ENCODE data around the gene HLCS.

Gene HLCS

DNA sequence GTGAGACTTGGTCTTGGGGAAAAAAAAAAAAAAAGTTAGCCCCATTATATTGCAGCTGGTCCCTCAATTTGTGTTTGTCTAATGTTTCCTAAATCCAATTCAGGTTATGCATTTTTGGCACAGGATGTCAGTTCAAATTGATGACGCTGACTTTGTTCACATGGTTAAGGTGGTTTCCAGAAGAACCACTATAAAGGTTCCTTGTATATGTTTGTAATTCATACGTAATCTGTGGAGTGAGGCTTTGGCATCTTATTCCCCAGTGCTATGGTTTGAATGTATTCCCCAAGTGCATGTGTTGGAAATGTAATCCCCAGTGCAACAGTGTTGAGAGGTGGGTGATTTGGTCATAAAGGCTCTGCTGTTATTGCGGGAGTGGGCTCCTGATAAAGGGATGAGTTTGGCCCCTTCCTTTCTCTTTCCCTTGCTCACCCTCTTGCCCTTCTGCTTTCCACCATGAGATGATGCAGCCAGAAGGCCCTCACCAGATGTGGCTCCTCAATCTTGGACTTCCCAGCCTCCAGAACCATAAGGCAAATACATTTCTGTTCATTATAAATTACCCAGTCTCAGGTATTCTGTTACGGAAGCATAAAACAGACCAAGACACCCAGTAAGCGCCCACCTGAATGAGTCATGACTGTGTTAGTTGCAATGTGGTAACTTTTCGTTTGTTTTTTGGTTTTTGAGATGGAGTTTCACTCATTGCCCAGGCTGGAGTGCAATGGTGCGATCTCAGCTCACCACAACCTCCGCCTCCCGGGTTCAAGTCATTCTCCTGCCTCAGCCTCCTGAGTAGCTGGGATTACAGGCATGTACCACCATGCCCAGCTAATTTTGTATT is 19.5 kb upstream of the HLCS start:
- no peak for DNase-seq (ENCODE audit: low read depth)

- no peak for DNase-seq (ENCODE audit: low read depth)
These were observed 15.7 kb upstream of the HLCS start for GRCh38 chr21:36981977-36982700.

DNA sequence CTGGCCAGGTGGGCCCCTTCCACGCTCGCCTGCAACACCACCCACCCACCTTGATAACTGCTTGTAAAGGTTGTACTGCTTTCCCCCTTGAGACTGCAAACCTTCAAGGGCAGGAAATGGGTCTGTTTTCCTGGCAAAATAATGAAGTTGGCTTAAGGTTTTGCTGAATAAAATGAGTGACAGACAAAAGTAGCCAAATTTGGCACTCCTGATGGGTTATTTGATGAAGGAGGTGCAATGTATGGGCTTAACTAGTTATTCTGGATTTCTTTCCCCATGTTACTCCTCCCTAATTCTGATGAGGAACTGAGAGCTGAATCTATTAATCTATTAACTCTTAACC is 14.6 kb upstream of the HLCS start:
- no peak for DNase-seq (ENCODE audit: low read depth)

DNA sequence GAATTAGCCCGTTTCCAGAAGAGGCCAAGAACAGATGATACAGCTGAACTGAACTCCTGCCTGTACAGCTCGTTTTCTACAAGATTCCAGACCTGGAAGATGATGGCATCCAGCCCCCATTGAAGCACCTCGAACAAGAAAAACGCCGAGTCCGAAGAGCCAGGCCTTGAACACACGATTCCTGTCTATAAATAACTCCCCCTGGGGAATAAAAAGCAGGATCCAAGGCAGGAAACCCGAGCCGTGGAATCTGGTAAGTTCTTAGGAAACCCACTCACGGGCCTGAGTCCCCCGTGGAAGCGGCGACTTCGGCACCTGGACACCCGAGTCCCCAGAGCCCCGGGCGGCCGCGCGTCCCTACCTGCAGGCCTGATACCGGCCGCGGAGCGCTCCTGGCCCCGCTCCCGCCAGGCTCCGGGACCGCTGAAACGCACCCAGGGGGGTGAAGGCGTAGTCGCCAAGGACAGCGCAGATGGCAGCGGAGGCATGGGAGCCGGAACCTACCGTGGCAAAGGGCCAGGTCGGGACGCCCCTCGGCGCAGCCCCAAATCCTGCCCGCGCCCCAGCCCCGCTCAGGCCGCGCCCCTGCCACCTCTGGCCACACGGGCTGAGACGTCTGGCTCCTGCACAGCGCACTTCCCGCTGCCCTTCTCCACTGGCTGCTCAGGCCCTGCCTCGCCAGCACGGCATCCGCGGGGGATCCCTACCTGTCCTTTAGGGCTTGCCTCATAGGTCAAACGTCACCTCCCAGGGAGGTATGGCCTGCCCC is 14.0 kb upstream of the HLCS start:
- DNase-seq (ENCODE audit: low read depth) = no peak

- DNase-seq (ENCODE audit: low read depth) = peak; percentile 74
These were observed 10.6 kb upstream of the HLCS start for GRCh38 chr21:36976882-36977651.

- no peak for DNase-seq (ENCODE audit: low read depth)
These were observed 9.9 kb upstream of the HLCS start for GRCh38 chr21:36976228-36976861.

DNA sequence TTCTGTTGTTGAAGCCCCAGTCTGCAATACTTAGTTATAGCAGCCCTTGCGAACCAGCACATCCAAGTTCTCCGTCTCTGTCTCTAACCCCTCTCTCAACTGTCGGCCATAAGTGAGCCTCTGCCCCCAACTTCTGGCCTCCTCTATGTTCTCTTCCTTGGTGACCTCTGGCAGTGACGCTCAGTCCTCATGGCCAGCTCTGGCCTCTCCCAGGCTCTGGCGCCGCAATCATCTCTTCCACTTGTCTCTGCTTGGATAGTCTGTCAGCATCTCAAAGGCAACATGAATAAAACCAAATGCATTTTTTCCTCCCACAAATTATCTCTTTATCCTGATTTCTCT is 8.4 kb upstream of the HLCS start:
- no peak for DNase-seq (ENCODE audit: low read depth)

DNA sequence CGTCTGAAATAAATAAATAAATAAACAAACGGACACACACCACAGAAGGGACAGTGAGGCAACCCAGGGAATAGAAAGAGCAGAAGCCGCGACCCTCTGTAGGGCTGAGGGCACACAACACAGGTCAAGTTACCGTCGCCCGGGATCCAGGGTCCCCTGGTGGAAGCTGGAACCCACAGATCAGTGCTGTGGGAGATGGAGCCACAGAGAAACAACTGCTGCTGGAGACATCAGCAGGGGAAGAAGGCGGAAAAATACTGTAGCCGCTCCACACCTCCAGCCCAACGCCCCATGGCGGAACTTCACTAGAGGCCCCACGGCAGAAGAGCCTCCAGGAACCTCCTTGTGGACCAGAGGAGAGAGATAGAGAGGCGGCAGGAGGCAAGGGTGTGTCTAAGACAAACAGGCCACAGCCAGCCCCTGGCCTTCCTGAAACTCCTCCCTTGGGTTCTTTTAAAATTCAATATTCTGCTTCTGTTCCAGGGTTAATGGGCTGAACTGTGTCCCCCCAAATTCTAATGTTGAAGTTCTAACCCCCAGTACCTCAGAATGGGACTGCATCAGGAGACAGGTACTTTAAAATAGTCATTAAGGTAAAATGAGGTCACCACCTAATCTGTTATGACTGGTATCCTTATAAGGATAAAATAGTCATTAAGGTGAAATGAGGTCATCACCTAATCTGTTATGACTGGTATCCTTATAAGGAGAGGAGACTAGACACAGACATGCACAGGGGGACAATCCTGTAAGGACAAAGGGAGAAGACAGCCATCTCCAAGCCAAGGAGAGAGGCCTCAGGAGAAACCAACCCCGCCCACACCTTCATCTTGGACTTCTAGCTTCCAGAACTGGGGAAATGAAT is 7.7 kb upstream of the HLCS start:
- peak; percentile 35 for DNase-seq (ENCODE audit: low read depth)

DNA sequence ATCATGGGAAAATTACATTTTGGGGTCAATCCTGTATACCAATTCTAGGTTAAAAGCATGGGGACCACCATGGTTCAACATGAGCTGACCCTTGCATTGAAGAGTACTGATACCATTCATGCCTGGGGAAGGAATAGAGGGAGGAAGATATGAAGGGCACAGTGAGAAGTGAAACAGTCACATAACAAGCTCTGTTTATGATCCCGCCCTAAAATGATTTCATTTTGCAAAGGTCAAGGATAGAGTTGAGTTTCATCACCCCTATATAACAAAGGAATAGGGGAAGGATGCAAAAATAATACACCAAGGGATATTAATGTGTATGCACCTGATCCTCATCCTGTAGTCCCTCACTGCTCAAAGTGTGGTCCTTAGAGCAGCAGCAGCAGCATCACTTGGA is 2.5 kb upstream of the HLCS start:
- no peak for DNase-seq (ENCODE audit: low read depth)

DNA sequence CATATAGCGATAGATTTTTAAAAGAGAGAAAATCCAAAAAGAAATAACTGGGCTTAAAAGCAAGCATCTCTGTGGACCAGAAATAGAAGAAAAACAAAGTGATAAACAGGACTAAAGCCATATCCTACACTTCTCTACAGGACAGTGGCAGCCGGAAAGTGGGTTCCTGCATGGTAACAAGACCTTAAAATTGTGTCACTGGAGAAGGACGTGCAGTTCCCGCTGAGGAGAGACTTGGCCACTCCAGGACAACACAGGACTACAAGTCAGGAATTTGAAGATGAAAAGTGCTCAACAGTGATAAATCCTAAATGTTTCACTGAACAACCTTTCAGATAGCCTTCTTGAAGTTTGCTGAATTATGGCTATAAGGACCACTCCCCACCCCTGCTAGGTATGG is 1.9 kb upstream of the HLCS start:
- no peak for DNase-seq (ENCODE audit: low read depth)

DNA sequence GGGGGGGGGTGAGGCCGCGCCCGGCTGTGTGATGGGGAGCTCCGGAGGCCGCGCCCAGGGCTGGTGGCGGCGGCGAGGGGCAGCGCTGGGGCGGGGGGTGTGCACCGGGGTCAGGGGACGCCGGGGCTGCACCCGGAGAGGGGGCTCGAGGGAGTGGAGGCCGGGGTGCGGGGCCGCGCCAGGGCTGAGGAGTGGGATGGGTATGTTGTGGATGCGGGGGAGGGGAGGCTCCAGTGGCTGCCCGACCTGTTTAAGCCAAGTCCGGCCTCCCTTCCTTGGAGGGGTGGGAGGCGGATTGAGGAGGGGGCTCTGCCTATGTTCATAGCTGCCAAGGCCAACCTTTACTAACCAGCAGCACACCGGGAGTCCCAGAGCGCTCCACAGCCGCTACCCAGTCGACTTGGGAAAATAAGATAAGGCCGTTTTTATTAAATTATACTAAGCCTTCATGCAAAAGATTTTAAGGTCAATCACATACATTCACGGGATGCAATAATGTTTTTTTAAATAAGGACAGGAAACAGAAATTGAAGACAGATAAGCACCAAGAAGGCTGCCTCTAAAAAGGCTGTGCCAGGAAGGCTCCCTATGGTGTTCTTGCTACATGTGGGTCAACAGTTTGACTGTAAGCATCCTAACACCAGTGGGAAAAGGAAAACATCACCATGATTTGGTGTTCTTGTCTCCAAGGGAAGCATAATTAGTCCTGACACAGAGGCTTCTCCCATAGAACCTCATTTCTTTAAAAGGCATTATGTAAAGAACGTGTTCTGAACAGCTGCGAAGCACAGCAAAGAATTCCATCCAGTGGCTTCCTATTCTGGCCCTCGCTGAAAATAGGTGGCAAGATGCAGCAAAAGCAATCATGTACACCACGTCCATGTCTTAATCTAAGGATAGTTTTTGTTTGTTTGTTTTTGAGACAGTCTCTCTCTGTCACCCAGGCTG is 626 bp upstream of the HLCS start:
- DNase-seq (ENCODE audit: low read depth) = no peak

DNA sequence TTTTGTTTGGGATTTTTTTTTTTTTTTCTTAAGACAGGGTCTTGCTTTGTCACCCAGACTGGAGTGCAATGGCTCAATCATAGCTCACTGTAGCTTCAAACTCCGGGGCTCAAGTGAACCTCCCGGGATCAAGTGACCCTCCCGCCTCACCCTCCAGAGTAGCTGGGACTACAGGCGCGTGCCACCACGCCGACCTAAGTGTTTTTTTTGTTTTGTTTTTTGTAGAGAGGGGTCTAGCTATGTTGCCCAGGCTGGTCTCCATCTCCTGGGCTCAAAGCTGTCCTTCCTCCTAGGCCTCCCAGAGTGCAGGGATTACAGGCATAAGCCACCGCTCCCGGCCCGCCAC is 776 bp downstream of the HLCS start:
- DNase-seq (ENCODE audit: low read depth) = no peak

GRCh38 chr21:36964827-36965719 is 1.4 kb downstream of the HLCS start:
- DNase-seq (ENCODE audit: low read depth) = no peak

GRCh38 chr21:36964398-36964797 is 2.1 kb downstream of the HLCS start:
- no peak for DNase-seq (ENCODE audit: low read depth)

- DNase-seq (ENCODE audit: low read depth) = peak; percentile 40
These were observed 4.2 kb downstream of the HLCS start for GRCh38 chr21:36962098-36962780.

GRCh38 chr21:36960676-36961284 is 5.7 kb downstream of the HLCS start:
- DNase-seq (ENCODE audit: low read depth) = no peak

DNA sequence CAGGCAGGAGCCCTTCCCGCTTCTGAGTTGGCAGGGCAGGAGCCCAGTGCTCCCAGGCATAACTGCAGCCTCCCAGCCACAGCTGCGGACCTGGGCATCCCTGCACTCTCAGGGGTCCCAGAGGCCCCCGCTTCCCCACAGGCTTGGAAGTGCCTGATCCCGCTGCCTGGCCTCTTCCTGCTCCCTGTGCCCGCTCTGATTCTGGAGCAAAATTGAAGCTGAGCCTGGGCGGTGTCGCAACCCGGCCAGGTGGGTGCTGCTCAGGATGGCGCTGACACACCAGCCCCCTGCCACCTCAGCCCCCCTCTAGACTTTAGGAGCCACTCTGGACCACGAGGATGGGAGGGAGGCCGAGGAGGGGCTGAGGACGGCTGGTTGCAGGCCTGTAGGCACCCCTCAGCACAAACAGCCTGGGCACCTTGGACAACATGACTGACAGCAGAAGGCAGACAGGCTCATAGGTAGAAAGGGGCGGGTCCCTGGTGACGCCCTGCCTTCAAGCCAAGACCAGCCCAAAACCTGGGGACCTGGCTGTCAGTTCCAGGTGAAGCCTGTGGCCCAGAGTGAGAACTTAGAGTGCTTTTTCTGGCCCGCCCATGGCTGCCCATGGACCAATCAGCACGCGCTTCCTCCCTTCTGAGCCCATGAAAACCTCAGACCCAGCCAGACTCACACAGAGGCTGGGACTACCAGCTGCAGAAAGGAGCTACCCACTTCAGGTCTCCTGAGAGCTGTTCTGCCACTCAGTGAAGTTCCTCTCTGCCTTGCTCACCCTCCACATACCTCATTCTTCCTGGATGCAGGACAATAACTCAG is 7.2 kb downstream of the HLCS start:
- no peak for DNase-seq (ENCODE audit: low read depth)
